Panc1 (cell line): ENCODE data around the gene FCN1.

Experiments
- POLR2AphosphoS5 ChIP-seq: IDR thresholded peaks from 2 replicates; pipeline ENCODE4 v1.6.1; 2012; ENCODE audit warnings: mild to moderate bottlenecking, low read depth, low read length, moderate library complexity
- TF ChIP-seq, protein P1 (sequence below): fragments of 450-650 bp; IDR thresholded peaks from 2 replicates; pipeline ENCODE4 v1.5.1; 2017; ENCODE audit warnings: mild to moderate bottlenecking

DNA sequence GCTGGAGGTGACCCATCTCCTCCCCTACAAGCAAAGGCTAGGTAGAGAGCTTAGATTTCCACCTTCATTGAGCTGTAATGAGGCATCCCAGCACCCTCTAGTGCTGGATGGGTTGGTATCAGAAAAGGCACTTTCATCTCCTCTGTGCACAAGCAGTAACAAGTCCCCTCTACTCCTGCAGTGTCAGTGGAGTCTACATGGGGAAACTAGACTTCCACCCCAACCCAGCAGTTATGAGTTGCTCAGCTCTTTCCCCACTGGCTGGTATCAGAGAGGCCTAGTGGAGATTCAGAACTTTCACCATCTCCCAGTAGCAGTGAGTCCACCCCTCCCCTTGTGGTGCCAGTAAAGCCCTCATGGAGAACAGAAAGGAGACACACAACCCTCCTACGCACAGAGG is 17.9 kb downstream of the FCN1 start:
- TF ChIP-seq POLR2AphosphoS5 = no peak
- TF ChIP-seq, protein P1, sequence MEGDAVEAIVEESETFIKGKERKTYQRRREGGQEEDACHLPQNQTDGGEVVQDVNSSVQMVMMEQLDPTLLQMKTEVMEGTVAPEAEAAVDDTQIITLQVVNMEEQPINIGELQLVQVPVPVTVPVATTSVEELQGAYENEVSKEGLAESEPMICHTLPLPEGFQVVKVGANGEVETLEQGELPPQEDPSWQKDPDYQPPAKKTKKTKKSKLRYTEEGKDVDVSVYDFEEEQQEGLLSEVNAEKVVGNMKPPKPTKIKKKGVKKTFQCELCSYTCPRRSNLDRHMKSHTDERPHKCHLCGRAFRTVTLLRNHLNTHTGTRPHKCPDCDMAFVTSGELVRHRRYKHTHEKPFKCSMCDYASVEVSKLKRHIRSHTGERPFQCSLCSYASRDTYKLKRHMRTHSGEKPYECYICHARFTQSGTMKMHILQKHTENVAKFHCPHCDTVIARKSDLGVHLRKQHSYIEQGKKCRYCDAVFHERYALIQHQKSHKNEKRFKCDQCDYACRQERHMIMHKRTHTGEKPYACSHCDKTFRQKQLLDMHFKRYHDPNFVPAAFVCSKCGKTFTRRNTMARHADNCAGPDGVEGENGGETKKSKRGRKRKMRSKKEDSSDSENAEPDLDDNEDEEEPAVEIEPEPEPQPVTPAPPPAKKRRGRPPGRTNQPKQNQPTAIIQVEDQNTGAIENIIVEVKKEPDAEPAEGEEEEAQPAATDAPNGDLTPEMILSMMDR = no peak
